ENCODE results near the gene BRICD5. TPM values are rescaled to one million over a fixed set of nuclear protein-coding genes. Genes with fewer than 3 reads are reported as not detected.

BRICD5 gene
- total and polyA plus RNA-seq, 3 donors from 2014 or later: 25.1 to 66.5 (median 37.8) TPM

GRCh38 chr16:2199621-2200139 lies 11.0 kb downstream of the BRICD5 start:
- peaks cover 14% of the 10 kb centered on the region for H3K4me1 ChIP-seq
- H3K36me3 ChIP-seq (ENCODE audit: low read depth, missing control alignments): no peaks in the 10 kb centered on the region
- DNase-seq: no peak
- no peak overlapping the region for H3K4me3 ChIP-seq
- H3K27me3 ChIP-seq: no peaks in the 10 kb centered on the region
- TF ChIP-seq, protein P1, sequence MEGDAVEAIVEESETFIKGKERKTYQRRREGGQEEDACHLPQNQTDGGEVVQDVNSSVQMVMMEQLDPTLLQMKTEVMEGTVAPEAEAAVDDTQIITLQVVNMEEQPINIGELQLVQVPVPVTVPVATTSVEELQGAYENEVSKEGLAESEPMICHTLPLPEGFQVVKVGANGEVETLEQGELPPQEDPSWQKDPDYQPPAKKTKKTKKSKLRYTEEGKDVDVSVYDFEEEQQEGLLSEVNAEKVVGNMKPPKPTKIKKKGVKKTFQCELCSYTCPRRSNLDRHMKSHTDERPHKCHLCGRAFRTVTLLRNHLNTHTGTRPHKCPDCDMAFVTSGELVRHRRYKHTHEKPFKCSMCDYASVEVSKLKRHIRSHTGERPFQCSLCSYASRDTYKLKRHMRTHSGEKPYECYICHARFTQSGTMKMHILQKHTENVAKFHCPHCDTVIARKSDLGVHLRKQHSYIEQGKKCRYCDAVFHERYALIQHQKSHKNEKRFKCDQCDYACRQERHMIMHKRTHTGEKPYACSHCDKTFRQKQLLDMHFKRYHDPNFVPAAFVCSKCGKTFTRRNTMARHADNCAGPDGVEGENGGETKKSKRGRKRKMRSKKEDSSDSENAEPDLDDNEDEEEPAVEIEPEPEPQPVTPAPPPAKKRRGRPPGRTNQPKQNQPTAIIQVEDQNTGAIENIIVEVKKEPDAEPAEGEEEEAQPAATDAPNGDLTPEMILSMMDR (IDR thresholded peaks at IDR 0.05): no peak
- TF ChIP-seq POLR2A (IDR thresholded peaks at IDR 0.05): no peak
- 74 to 88% methylated on average over 5 to 7 of the region's 14 CpGs for WGBS, 2 donors
- no peaks in the 10 kb centered on the region for H3K9me3 ChIP-seq
- H3K27ac ChIP-seq: no peak overlapping the region
- intact Hi-C loops (cut with DNase I; ENCODE audit: low total_unique reads): no loop called here

- intact Hi-C loops (cut with DNase I; ENCODE audit: low total_unique reads): no loop called here
- WGBS, 2 donors: 77 to 92% methylated on average over 4 to 5 of the region's 5 CpGs
- Histone ChIP-seq H3K4me3 (no peak overlapping the region), H3K27me3 (no peaks in the 10 kb centered on the region), H3K27ac (no peak overlapping the region), H3K36me3 (ENCODE audit: low read depth, missing control alignments) (no peaks in the 10 kb centered on the region), H3K4me1 (peaks cover 10% of the 10 kb centered on the region), H3K9me3 (no peaks in the 10 kb centered on the region)
- DNase-seq: no peak
- TF ChIP-seq, protein P1 (IDR thresholded peaks at IDR 0.05): no peak
- TF ChIP-seq POLR2A (IDR thresholded peaks at IDR 0.05): no peak
Observed at GRCh38 chr16:2199095-2199494, 11.6 kb downstream of the BRICD5 start.

DNA sequence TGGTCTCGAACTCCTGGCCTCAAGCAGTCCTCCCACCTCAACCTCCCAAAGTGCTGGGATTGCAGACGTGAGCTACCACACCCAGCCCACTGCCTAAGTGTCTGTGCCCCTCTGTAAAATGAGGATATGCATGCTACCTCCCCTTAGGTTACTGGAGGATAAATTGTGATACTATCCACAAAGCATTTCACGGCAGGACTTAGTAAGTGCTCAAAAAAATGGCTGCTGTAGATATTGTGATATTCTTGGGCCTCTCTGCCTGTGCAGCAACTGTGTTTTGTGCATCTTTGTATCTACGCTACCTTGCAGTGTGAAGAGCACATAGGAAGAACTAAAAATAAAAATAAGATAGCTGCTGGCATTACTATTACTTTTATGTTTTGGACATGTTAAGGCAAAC lies 12.4 kb downstream of the BRICD5 start:
- intact Hi-C loops (cut with DNase I; ENCODE audit: low total_unique reads): no loop called here

GRCh38 chr16:2197765-2198164 lies 12.9 kb downstream of the BRICD5 start:
- intact Hi-C loops (cut with DNase I; ENCODE audit: low total_unique reads): no loop called here
- no peak overlapping the region for H3K27ac ChIP-seq
- DNase-seq: no peak
- no peak overlapping the region for H3K4me3 ChIP-seq
- H3K9me3 ChIP-seq: no peaks in the 10 kb centered on the region
- WGBS, 2 donors: 67 to 78% methylated on average over 5 to 6 of the region's 6 CpGs
- H3K27me3 ChIP-seq: no peaks in the 10 kb centered on the region
- H3K36me3 ChIP-seq (ENCODE audit: low read depth, missing control alignments): no peaks in the 10 kb centered on the region
- TF ChIP-seq POLR2A (IDR thresholded peaks at IDR 0.05): no peak
- TF ChIP-seq, protein P1 (IDR thresholded peaks at IDR 0.05): no peak
- peaks cover 9% of the 10 kb centered on the region for H3K4me1 ChIP-seq

More for the DNA sequence above, 12.4 kb downstream of the BRICD5 start:
- Histone ChIP-seq H3K36me3 (ENCODE audit: low read depth, missing control alignments) (no peaks in the 10 kb centered on the region), H3K4me3 (no peak overlapping the region), H3K27me3 (no peaks in the 10 kb centered on the region), H3K4me1 (peaks cover 9% of the 10 kb centered on the region), H3K27ac (no peak overlapping the region), H3K9me3 (no peaks in the 10 kb centered on the region)
- no peak for DNase-seq
- 64 to 78% methylated on average over 4 of the region's 4 CpGs for WGBS, 2 donors
- no peak for TF ChIP-seq POLR2A (IDR thresholded peaks at IDR 0.05)
- TF ChIP-seq, protein P1 (IDR thresholded peaks at IDR 0.05): no peak

- WGBS, 2 donors: 25 to 31% methylated on average over 12 to 31 of the region's 32 CpGs
- no peaks in the 10 kb centered on the region for H3K27me3 ChIP-seq
- peaks cover 9% of the 10 kb centered on the region for H3K4me1 ChIP-seq
- H3K9me3 ChIP-seq: no peaks in the 10 kb centered on the region
- no peak for DNase-seq
- intact Hi-C loops (cut with DNase I; ENCODE audit: low total_unique reads): no loop called here
- no peak for TF ChIP-seq POLR2A (IDR thresholded peaks at IDR 0.05)
- TF ChIP-seq, protein P1 (IDR thresholded peaks at IDR 0.05): no peak
- no peaks in the 10 kb centered on the region for H3K36me3 ChIP-seq (ENCODE audit: low read depth, missing control alignments)
- no peak overlapping the region for H3K27ac ChIP-seq
- H3K4me3 ChIP-seq: peak overlapping the region in 1 of 2 donors; percentile 13
Observed at GRCh38 chr16:2196981-2197511, 13.6 kb downstream of the BRICD5 start.

Measured in testis (tissue), 3 donors.